Activated naive CD4-positive, alpha-beta T cell treated with anti-CD3 and anti-CD28 coated beads, Interleukin-2, amount 10 ng/mL, durations not matched to agents 7 days and 5 days (primary cell): ENCODE measurements around the gene DHDDS.
A peak's percentile ranks its signal among the peaks of the same experiment; 100 is the strongest.
"Not testable (repeated sequence)": the region's sequence is repeated elsewhere in the genome, so short reads cannot be mapped to it uniquely, and the experiment has no call there.

Experiments used
- CTCF ChIA-PET: fragments of 350-600 bp; sonication (Branson Sonifier 250); formaldehyde crosslinking; loops from one replicate; lab custom pipeline; 2021; ENCODE audit warnings: antibody characterized with exemption; lab: Charles Lee
- DNase-seq: peaks from one replicate; pipeline ENCODE4 v3.0.0-alpha.2; 2020
- H3K27ac Mint-ChIP-seq: one replicate; pipeline ENCODE4 v1.8.0; 2021; ENCODE audit warnings: mild to moderate bottlenecking, moderate library complexity, mixed read lengths
- H3K27me3 Mint-ChIP-seq: one replicate; pipeline ENCODE4 v1.8.0; 2021; ENCODE audit warnings: mild to moderate bottlenecking, mixed read lengths
- H3K36me3 Mint-ChIP-seq: one replicate; pipeline ENCODE4 v1.8.0; 2021; ENCODE audit warnings: mixed read lengths
- H3K4me1 Mint-ChIP-seq: one replicate; pipeline ENCODE4 v1.8.0; 2021; ENCODE audit warnings: mixed read lengths
- H3K4me3 Mint-ChIP-seq: one replicate; pipeline ENCODE4 v1.8.0; 2021; ENCODE audit warnings: mild to moderate bottlenecking, moderate library complexity, mixed read lengths
- H3K9me3 Mint-ChIP-seq: one replicate; pipeline ENCODE4 v1.8.0; 2021; ENCODE audit warnings: mixed read lengths

Gene DHDDS

GRCh38 chr1:26431979-26432695 lies at the start of gene DHDDS:
DHDDS (plus strand) TSS chr1:26432321; CDS start chr1:26432946, 625 bp downstream.
- Mint-ChIP-seq H3K27ac (peak within 1 kb of the TSS; percentile 94), H3K27me3 (peaks cover 17% of the 10 kb centered on the region), H3K4me1 (peaks cover 26% of the 10 kb centered on the region), H3K4me3 (peak within 1 kb of the TSS; percentile 96), H3K9me3 (no peaks in the 10 kb centered on the region), H3K36me3 (peaks cover 11% of the 10 kb centered on the region)
- peak; percentile 99 for DNase-seq
- CTCF ChIA-PET = interaction anchor here (0.8 to 3.5 kb wide), 6 partner anchors 12 to 198 kb away, joined by 3 to 22 read pairs (median 4); partner anchors contain the start of gene CEP85

- Mint-ChIP-seq H3K4me3 (no peak overlapping the region), H3K27ac (no peak overlapping the region), H3K9me3 (no peaks in the 10 kb centered on the region), H3K36me3 (no peaks in the 10 kb centered on the region), H3K27me3 (peaks cover 3% of the 10 kb centered on the region), H3K4me1 (peaks cover 62% of the 10 kb centered on the region)
- DNase-seq = no peak
- CTCF ChIA-PET = no interaction called here
These were observed 48.0 kb upstream of the DHDDS start for GRCh38 chr1:26384076-26384475.

- DNase-seq, H3K36me3 Mint-ChIP-seq, H3K27ac Mint-ChIP-seq, H3K9me3 Mint-ChIP-seq, H3K27me3 Mint-ChIP-seq: not testable (repeated sequence)
- Mint-ChIP-seq H3K4me1 (peaks cover 62% of the 10 kb centered on the region), H3K4me3 (peak overlapping the region; percentile 5)
- CTCF ChIA-PET = interaction anchor here (0.7 kb wide), 1 partner anchor 47 kb away, joined by 3 read pairs; no protein-coding TSS in a partner anchor
These were observed 47.1 kb upstream of the DHDDS start for GRCh38 chr1:26385063-26385462.

- H3K4me1 Mint-ChIP-seq = peaks cover 68% of the 10 kb centered on the region
- H3K27ac Mint-ChIP-seq = no peak overlapping the region
- no peak for DNase-seq
- H3K27me3 Mint-ChIP-seq = peaks cover 12% of the 10 kb centered on the region
- H3K36me3 Mint-ChIP-seq = no peaks in the 10 kb centered on the region
- H3K9me3 Mint-ChIP-seq = no peaks in the 10 kb centered on the region
- CTCF ChIA-PET = interaction anchor here (0.6 to 2.0 kb wide), 4 partner anchors 10 to 102 kb away, joined by 3 to 10 read pairs (median 4); no protein-coding TSS in a partner anchor
- H3K4me3 Mint-ChIP-seq = no peak overlapping the region
These were observed 44.7 kb upstream of the DHDDS start for GRCh38 chr1:26387447-26387846.

GRCh38 chr1:26388791-26389445 lies 43.2 kb upstream of the DHDDS start:
- CTCF ChIA-PET = interaction anchor here (0.8 to 4.1 kb wide), 6 partner anchors 11 to 219 kb away, joined by 3 to 26 read pairs (median 8); partner anchors contain the start of gene ZNF593

GRCh38 chr1:26389604-26390247 lies 42.4 kb upstream of the DHDDS start:
- H3K36me3 Mint-ChIP-seq = no peaks in the 10 kb centered on the region

More at GRCh38 chr1:26388791-26389445, 43.2 kb upstream of the DHDDS start:
- H3K4me1 Mint-ChIP-seq = peaks cover 64% of the 10 kb centered on the region
- H3K9me3 Mint-ChIP-seq = no peaks in the 10 kb centered on the region
- no peak for DNase-seq
- H3K27me3 Mint-ChIP-seq = peaks cover 22% of the 10 kb centered on the region
- no peaks in the 10 kb centered on the region for H3K36me3 Mint-ChIP-seq
- no peak overlapping the region for H3K27ac Mint-ChIP-seq
- H3K4me3 Mint-ChIP-seq = no peak overlapping the region

GRCh38 chr1:26391450-26391849 lies 40.7 kb upstream of the DHDDS start:
- Mint-ChIP-seq H3K36me3 (no peaks in the 10 kb centered on the region), H3K27me3 (peaks cover 22% of the 10 kb centered on the region), H3K4me3 (no peak overlapping the region), H3K27ac (no peak overlapping the region), H3K9me3 (no peaks in the 10 kb centered on the region), H3K4me1 (peaks cover 49% of the 10 kb centered on the region)
- CTCF ChIA-PET = interaction anchor here (0.6 to 4.1 kb wide), 19 partner anchors 9 to 247 kb away, joined by 3 to 30 read pairs (median 4); partner anchors contain the start of gene SH3BGRL3
- peak; percentile 77 for DNase-seq

More at GRCh38 chr1:26389604-26390247, 42.4 kb upstream of the DHDDS start:
- H3K27ac Mint-ChIP-seq = no peak overlapping the region
- DNase-seq = no peak
- H3K4me1 Mint-ChIP-seq = peaks cover 57% of the 10 kb centered on the region
- CTCF ChIA-PET = interaction anchor here (1.1 to 4.1 kb wide), 7 partner anchors 11 to 220 kb away, joined by 4 to 30 read pairs (median 9); partner anchors contain the start of gene ZNF593
- peaks cover 22% of the 10 kb centered on the region for H3K27me3 Mint-ChIP-seq
- H3K9me3 Mint-ChIP-seq = no peaks in the 10 kb centered on the region
- no peak overlapping the region for H3K4me3 Mint-ChIP-seq

- DNase-seq = no peak
- H3K4me3 Mint-ChIP-seq = no peak overlapping the region
- CTCF ChIA-PET = interaction anchor here (0.7 to 3.5 kb wide), 15 partner anchors 17 to 895 kb away, joined by 3 to 19 read pairs (median 5); partner anchors contain the start of genes C1orf232 and ZNF593
- H3K4me1 Mint-ChIP-seq = peaks cover 20% of the 10 kb centered on the region
- H3K9me3 Mint-ChIP-seq = no peaks in the 10 kb centered on the region
- no peaks in the 10 kb centered on the region for H3K36me3 Mint-ChIP-seq
- no peak overlapping the region for H3K27ac Mint-ChIP-seq
- peaks cover 22% of the 10 kb centered on the region for H3K27me3 Mint-ChIP-seq
These were observed 36.4 kb upstream of the DHDDS start for GRCh38 chr1:26395754-26396153.

GRCh38 chr1:26399034-26399433 lies 33.1 kb upstream of the DHDDS start:
- DNase-seq = no peak
- peaks cover 27% of the 10 kb centered on the region for H3K27me3 Mint-ChIP-seq
- no peaks in the 10 kb centered on the region for H3K36me3 Mint-ChIP-seq
- CTCF ChIA-PET = interaction anchor here (1.0 to 2.2 kb wide), 3 partner anchors 17 to 123 kb away, joined by 3 to 10 read pairs (median 4); no protein-coding TSS in a partner anchor
- H3K4me1 Mint-ChIP-seq = peaks cover 7% of the 10 kb centered on the region
- no peak overlapping the region for H3K4me3 Mint-ChIP-seq
- no peaks in the 10 kb centered on the region for H3K9me3 Mint-ChIP-seq
- no peak overlapping the region for H3K27ac Mint-ChIP-seq

GRCh38 chr1:26401891-26402290 lies 30.2 kb upstream of the DHDDS start:
- Mint-ChIP-seq H3K27me3 (peaks cover 33% of the 10 kb centered on the region), H3K4me3 (no peak overlapping the region), H3K27ac (no peak overlapping the region), H3K9me3 (no peaks in the 10 kb centered on the region), H3K4me1 (no peaks in the 10 kb centered on the region), H3K36me3 (no peaks in the 10 kb centered on the region)
- CTCF ChIA-PET = interaction anchor here (0.7 kb wide), 1 partner anchor 199 kb away, joined by 5 read pairs; no protein-coding TSS in a partner anchor
- no peak for DNase-seq

- Mint-ChIP-seq H3K27ac (no peak overlapping the region), H3K4me1 (peaks cover 4% of the 10 kb centered on the region), H3K4me3 (no peak overlapping the region), H3K9me3 (no peaks in the 10 kb centered on the region), H3K36me3 (no peaks in the 10 kb centered on the region), H3K27me3 (peaks cover 41% of the 10 kb centered on the region)
- CTCF ChIA-PET = interaction anchor here (0.5 to 1.7 kb wide), 2 partner anchors 13 to 855 kb away, joined by 3 to 7 read pairs; no protein-coding TSS in a partner anchor
- DNase-seq = no peak
These were observed 28.5 kb upstream of the DHDDS start for GRCh38 chr1:26403656-26404055.

- DNase-seq = no peak
- Mint-ChIP-seq H3K4me3 (no peak overlapping the region), H3K9me3 (no peaks in the 10 kb centered on the region), H3K36me3 (no peaks in the 10 kb centered on the region), H3K27ac (no peak overlapping the region), H3K4me1 (peaks cover 13% of the 10 kb centered on the region), H3K27me3 (peaks cover 50% of the 10 kb centered on the region)
- CTCF ChIA-PET = interaction anchor here (1.7 kb wide), 1 partner anchor 12 kb away, joined by 7 read pairs; no protein-coding TSS in a partner anchor
These were observed 27.5 kb upstream of the DHDDS start for GRCh38 chr1:26404641-26405040.

- Mint-ChIP-seq H3K4me1 (peaks cover 16% of the 10 kb centered on the region), H3K27ac (no peak overlapping the region)
These were observed 26.7 kb upstream of the DHDDS start for GRCh38 chr1:26405281-26405915.

More at GRCh38 chr1:26405281-26405915, 26.7 kb upstream of the DHDDS start:
- Mint-ChIP-seq H3K36me3 (no peaks in the 10 kb centered on the region), H3K9me3 (no peaks in the 10 kb centered on the region), H3K27me3 (peaks cover 58% of the 10 kb centered on the region), H3K4me3 (no peak overlapping the region)
- DNase-seq = no peak
- CTCF ChIA-PET = interaction anchor here (0.9 kb wide), 1 partner anchor 12 kb away, joined by 4 read pairs; no protein-coding TSS in a partner anchor
